Activated CD8-positive, alpha-beta T cell treated with anti-CD3 and anti-CD28 coated beads for 36 hours (primary cell): ENCODE data around the gene TNFAIP1. TPM values are rescaled to one million over a fixed set of nuclear protein-coding genes. Genes with fewer than 3 reads are reported as not detected.
"Not testable (repeated sequence)": the region's sequence is repeated elsewhere in the genome, so short reads cannot be mapped to it uniquely, and the experiment has no call there.

Experiments used
- ATAC-seq: fragments of 200-7000 bp; cut with Tn5 transposase; one replicate; pipeline ENCODE4 v1.10.0; 2021; ENCODE audit warnings: mild to moderate bottlenecking, moderate library complexity
- CTCF ChIA-PET: fragments of 350-600 bp; sonication (Branson Sonifier 250); formaldehyde crosslinking; loops from one replicate; lab custom pipeline; 2021; ENCODE audit warnings: antibody characterized with exemption; lab: Charles Lee
- POLR2A ChIA-PET: fragments of 350-600 bp; sonication (Branson Sonifier 250); formaldehyde crosslinking; loops from one replicate; lab custom pipeline; 2021; ENCODE audit warnings: antibody characterized with exemption; lab: Charles Lee
- DNase-seq: peaks from one replicate; pipeline ENCODE4 v3.0.0-alpha.2; 2020
- H3K27ac Mint-ChIP-seq: one replicate; pipeline ENCODE4 v1.8.0; 2021; ENCODE audit warnings: mild to moderate bottlenecking, mixed read lengths
- H3K27me3 Mint-ChIP-seq: one replicate; pipeline ENCODE4 v1.8.0; 2021; ENCODE audit warnings: mixed read lengths
- H3K36me3 Mint-ChIP-seq: one replicate; pipeline ENCODE4 v1.8.0; 2021; ENCODE audit warnings: low read depth, mixed read lengths
- H3K4me1 Mint-ChIP-seq: one replicate; pipeline ENCODE4 v1.8.0; 2021; ENCODE audit warnings: low read depth, mixed read lengths
- H3K4me3 Mint-ChIP-seq: one replicate; pipeline ENCODE4 v1.8.0; 2021; ENCODE audit warnings: mild to moderate bottlenecking, moderate library complexity, mixed read lengths
- H3K9me3 Mint-ChIP-seq: one replicate; pipeline ENCODE4 v1.8.0; 2021; ENCODE audit warnings: mixed read lengths
- intact Hi-C: fragments of 100-400 bp; cut with micrococcal nuclease; formaldehyde crosslinking; loops from one replicate; pipeline ENCODE4 v1.10.0; 2022
- total RNA-seq, 2 experiments: library from RNA; stranded (reverse); gene quantifications; one replicate each; pipeline ENCODE4 v1.2.3, GENCODE V29; 2021
- TF ChIP-seq, protein P1 (sequence below): fragments of 200-600 bp; IDR thresholded peaks from one replicate; pipeline ENCODE4 v1.8.0; 2022; ENCODE audit warnings: antibody characterized with exemption, mild to moderate bottlenecking

The TNFAIP1 gene
- total RNA-seq, 2 experiments from 2014 or later: 19.5 to 20.9 TPM

DNA sequence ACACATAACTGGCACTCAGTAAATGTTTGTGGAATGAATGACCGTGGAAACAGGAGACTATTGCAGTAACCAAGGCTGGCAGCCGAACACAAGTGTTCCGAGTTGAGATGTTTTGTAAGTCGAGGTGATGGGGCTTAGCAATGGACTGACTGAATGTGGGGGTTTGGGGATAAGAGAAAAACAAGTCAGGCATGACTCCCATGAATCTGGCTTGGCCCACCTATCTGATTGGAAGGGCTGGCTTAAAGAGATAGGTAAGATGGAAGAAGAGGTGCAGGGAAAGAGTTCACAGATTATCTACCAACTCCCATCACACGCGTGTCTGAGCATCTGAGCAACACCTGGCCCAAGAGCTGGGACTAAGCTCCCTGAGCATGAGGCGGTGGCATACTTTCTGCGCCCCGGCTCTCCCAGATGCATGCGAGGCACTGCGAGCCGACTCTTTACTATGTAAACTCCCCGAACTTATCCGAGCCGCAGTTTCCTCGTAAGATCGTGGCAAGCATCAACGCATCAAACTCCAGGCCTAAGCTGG, 828 bp upstream of the TNFAIP1 start:
- POLR2A ChIA-PET: interaction anchor here (0.8 to 3.6 kb wide), 6 partner anchors 9 to 30 kb away, joined by 3 to 29 read pairs (median 8); partner anchors contain the start of genes POLDIP2, SEBOX and TMEM97
- no peaks in the 10 kb centered on the region for H3K36me3 Mint-ChIP-seq
- peak; percentile 28 for DNase-seq

DNA sequence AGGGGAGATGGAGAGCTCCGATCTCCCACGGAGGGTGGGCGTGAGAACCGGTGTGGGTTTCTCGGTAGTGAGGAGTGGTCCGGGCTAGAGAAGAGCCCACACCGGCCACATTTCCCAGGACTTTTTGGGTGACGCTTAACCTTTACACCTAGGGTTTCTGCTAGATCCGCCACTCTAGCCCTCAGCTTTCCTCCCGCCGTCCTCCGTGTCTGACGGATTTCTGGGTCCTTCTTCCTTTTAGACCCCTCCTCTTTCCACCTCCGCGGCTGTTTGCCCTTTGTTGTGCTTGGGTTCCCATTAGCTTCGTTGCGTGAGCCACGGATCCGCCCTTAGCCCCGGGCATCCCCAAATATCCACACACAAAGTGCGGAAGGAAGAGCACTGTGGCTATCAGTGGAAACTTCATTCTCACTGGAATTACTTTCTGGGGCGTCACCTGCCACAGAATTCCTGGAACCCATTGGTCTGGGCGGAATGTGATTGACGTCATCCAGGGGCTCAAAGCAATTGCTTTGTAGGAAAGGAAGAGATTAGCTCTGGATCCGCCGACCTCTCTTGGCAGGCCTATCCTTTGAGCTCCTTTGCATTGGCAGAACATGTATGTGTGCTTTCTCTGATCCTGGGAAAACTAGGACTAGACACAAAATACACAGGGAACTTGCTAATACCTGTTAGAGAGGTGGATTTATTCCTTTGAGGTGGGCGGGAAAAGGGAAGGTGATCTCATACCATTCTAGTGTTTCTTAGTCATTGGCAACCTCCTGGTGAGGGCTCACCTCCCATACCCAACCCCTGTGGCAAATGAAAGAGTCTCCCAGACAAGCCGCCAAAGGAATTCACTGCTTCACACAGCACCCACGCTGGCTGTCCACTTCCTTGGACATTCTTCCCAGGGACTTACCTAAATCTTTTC, 654 bp downstream of the TNFAIP1 start:
- Mint-ChIP-seq H3K4me1 (peaks cover 31% of the 10 kb centered on the region), H3K27ac (peak overlapping the region; percentile 80), H3K27me3 (no peaks in the 10 kb centered on the region), H3K9me3 (no peaks in the 10 kb centered on the region), H3K4me3 (peak overlapping the region; percentile 84), H3K36me3 (peaks cover 2% of the 10 kb centered on the region)
- CTCF ChIA-PET: interaction anchor here (0.8 to 2.7 kb wide), 9 partner anchors 10 to 531 kb away, joined by 3 to 19 read pairs (median 7); partner anchors contain the start of genes POLDIP2 and TMEM97
- intact Hi-C loops: no loop called here
- POLR2A ChIA-PET: interaction anchor here (0.6 to 3.6 kb wide), 9 partner anchors 10 to 241 kb away, joined by 3 to 29 read pairs (median 4); partner anchors contain the start of genes ALDOC, POLDIP2, SEBOX and TMEM97
- TF ChIP-seq, protein P1, sequence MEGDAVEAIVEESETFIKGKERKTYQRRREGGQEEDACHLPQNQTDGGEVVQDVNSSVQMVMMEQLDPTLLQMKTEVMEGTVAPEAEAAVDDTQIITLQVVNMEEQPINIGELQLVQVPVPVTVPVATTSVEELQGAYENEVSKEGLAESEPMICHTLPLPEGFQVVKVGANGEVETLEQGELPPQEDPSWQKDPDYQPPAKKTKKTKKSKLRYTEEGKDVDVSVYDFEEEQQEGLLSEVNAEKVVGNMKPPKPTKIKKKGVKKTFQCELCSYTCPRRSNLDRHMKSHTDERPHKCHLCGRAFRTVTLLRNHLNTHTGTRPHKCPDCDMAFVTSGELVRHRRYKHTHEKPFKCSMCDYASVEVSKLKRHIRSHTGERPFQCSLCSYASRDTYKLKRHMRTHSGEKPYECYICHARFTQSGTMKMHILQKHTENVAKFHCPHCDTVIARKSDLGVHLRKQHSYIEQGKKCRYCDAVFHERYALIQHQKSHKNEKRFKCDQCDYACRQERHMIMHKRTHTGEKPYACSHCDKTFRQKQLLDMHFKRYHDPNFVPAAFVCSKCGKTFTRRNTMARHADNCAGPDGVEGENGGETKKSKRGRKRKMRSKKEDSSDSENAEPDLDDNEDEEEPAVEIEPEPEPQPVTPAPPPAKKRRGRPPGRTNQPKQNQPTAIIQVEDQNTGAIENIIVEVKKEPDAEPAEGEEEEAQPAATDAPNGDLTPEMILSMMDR: no peak
- peak; percentile 60 for DNase-seq
- peak; percentile 1 for ATAC-seq

More for the DNA sequence above, 828 bp upstream of the TNFAIP1 start:
- no peaks in the 10 kb centered on the region for H3K9me3 Mint-ChIP-seq
- intact Hi-C loops: no loop called here
- peak overlapping the region; percentile 73 for H3K27ac Mint-ChIP-seq
- no peaks in the 10 kb centered on the region for H3K27me3 Mint-ChIP-seq
- H3K4me3 Mint-ChIP-seq: peak overlapping the region; percentile 84
- TF ChIP-seq, protein P1: no peak
- no peak for ATAC-seq
- CTCF ChIA-PET: interaction anchor here (1.1 to 2.7 kb wide), 7 partner anchors 9 to 83 kb away, joined by 3 to 19 read pairs (median 8); partner anchors contain the start of genes POLDIP2 and TMEM97
- H3K4me1 Mint-ChIP-seq: peaks cover 29% of the 10 kb centered on the region

DNA sequence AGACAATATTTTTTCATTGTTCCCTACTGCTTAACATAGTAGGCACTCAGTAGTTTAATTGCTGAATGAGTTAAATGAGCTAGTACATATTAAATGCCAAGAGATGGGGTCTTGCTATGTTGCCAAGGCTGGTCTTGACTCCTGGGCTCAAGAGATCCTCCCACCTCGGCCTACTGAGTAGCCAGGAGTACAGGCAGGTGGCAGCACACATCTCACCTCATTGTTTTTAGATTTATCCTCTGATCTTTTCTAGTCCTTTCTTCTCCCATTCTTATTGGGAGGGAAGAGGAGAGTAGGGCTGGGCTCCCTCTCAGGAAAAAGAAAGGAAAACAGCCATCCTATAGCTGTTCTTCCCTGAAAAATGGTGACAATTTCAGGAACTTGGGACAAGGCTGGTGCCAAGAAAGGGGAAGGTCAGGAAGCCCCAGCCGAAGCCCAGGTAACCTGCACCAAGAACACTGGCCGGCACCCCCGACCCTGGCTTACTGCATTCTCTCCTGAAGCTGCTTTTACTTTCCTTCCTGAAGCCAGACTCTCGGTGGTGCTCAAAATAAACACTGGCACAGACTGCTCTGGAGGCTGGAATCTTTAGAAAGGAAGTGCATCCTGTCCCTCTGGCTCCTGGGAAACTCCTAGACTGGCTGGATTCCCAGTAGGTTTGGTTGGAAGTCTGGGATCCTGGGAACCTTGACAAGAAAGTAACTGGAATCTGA, 2.7 kb downstream of the TNFAIP1 start:
- Mint-ChIP-seq H3K27ac (no peak overlapping the region), H3K27me3 (no peaks in the 10 kb centered on the region), H3K36me3 (peaks cover 12% of the 10 kb centered on the region), H3K4me3 (no peak overlapping the region), H3K9me3 (no peaks in the 10 kb centered on the region), H3K4me1 (peaks cover 31% of the 10 kb centered on the region)
- TF ChIP-seq, protein P1: no peak
- DNase-seq: no peak
- no peak for ATAC-seq
- intact Hi-C loops: no loop called here
- ChIA-PET CTCF (interaction anchor here (1.2 to 1.7 kb wide), 2 partner anchors 10 to 87 kb away, joined by 3 to 7 read pairs; no protein-coding TSS in a partner anchor), POLR2A (interaction anchor here (1.0 to 1.1 kb wide), 2 partner anchors 18 to 22 kb away, joined by 3 to 4 read pairs; no protein-coding TSS in a partner anchor)

DNA sequence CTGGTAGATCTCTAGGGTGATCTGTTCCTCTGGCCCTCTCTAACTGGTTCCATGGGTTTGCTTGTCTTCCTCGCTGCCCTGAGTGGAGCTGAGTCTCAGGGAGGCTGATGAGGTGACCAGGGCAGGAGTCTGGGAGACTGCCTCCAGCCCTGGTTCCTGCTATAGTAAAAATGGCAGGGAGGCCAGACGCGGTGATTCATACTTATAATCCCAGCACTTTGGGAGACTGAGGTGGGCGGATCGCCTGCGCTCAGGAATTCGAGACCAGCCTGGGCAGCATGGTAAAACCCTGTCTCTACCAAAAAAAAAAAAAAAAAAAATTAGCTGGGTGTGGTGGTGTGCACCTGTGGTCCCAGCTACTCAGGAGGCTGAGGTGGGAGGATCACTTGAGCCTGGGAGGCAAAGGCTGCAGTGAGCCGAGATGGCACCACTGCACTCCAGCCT, 3.2 kb downstream of the TNFAIP1 start:
- ChIA-PET CTCF (interaction anchor here (1.7 kb wide), 1 partner anchor 9 kb away, joined by 7 read pairs; no protein-coding TSS in a partner anchor), POLR2A (interaction anchor here (0.6 to 1.5 kb wide), 4 partner anchors 17 to 256 kb away, joined by 3 to 4 read pairs (median 4); no protein-coding TSS in a partner anchor)
- H3K4me3 Mint-ChIP-seq, H3K9me3 Mint-ChIP-seq, DNase-seq, intact Hi-C loops, H3K27ac Mint-ChIP-seq, H3K27me3 Mint-ChIP-seq, ATAC-seq: not testable (repeated sequence)
- Mint-ChIP-seq H3K36me3 (peaks cover 13% of the 10 kb centered on the region), H3K4me1 (peaks cover 31% of the 10 kb centered on the region)
